HepG2 (cell line): ENCODE results near the gene TTYH1.

ENCODE experiments used
- AGO1 ChIP-seq: fragments of 200-400 bp; formaldehyde crosslinking; IDR thresholded peaks from 2 replicates; pipeline ENCODE4 v1.6.1; 2017; ENCODE audit warnings: mild to moderate bottlenecking, low read depth, low read length, moderate library complexity; ENCODE audit not compliant: poor library complexity, severe bottlenecking
- ARHGAP35 ChIP-seq: sonication (generic); formaldehyde crosslinking; IDR thresholded peaks from 2 replicates; pipeline ENCODE4 v1.9.0; 2022; ENCODE audit warnings: mild to moderate bottlenecking, inconsistent platforms, moderate library complexity, missing genetic modification reagents, borderline replicate concordance
- BRCA1 ChIP-seq: sonication (generic); formaldehyde crosslinking; IDR thresholded peaks from 2 replicates; pipeline ENCODE4 v1.4.0; 2020; ENCODE audit warnings: missing genetic modification reagents
- MLXIP ChIP-seq: sonication (generic); formaldehyde crosslinking; IDR thresholded peaks from 2 replicates; pipeline ENCODE4 v1.9.0; 2021; ENCODE audit warnings: missing genetic modification reagents, borderline replicate concordance
- SP2 ChIP-seq: sonication (generic); formaldehyde crosslinking; IDR thresholded peaks from 2 replicates; pipeline ENCODE4 v1.5.1; 2020; ENCODE audit warnings: mild to moderate bottlenecking, missing genetic modification reagents
- ZNF562 ChIP-seq: sonication (generic); formaldehyde crosslinking; IDR thresholded peaks from 2 replicates; pipeline ENCODE4 v1.8.0; 2022; ENCODE audit warnings: missing genetic modification reagents, borderline replicate concordance

GRCh38 chr19:54407780-54408179 lies 7.5 kb upstream of the TTYH1 start:
- TF ChIP-seq AGO1, result no peak
- no peak for TF ChIP-seq ARHGAP35 (CRISPR knock-in tag)
- no peak for TF ChIP-seq SP2
- no peak for TF ChIP-seq BRCA1 (CRISPR knock-in tag)
- TF ChIP-seq MLXIP (CRISPR knock-in tag), result no peak
- TF ChIP-seq ZNF562 (CRISPR knock-in tag), result no peak
